SU-DHL-6 (cell line): Measurements from ENCODE around the gene HYAL1.

Experiments used
- CTCF ChIP-seq: fragments of 200-600 bp; sonication (generic); IDR thresholded peaks from one replicate; pipeline ENCODE4 v1.5.1; 2017; ENCODE audit warnings: antibody characterized with exemption, mild to moderate bottlenecking, low read length, moderate library complexity; ENCODE audit not compliant: insufficient read depth, poor library complexity, severe bottlenecking
- EZH2phosphoT487 ChIP-seq: fragments of 200-600 bp; sonication (generic), shearing (Covaris generic); conservative IDR thresholded peaks from 2 replicates; pipeline ENCODE4 v1.6.1; 2018; ENCODE audit warnings: mild to moderate bottlenecking, antibody characterized with exemption, low read length, moderate library complexity, mixed read lengths

GRCh38 chr3:50322115-50322385 lies 18.7 kb upstream of the HYAL1 start:
- TF ChIP-seq CTCF (no peak), EZH2phosphoT487 (no peak)
